Activated gamma-delta T cell treated with anti-CD3 and anti-CD28 coated beads, Interleukin-2, amount 50 U/mL, for 16 hours (primary cell): Measurements from ENCODE around the gene RRBP1.
A peak's percentile ranks its signal among the peaks of the same experiment; 100 is the strongest.

Source experiments
- DNase-seq: peaks from one replicate; pipeline ENCODE4 v3.0.0-alpha.2; 2020; ENCODE audit warnings: low read depth

Gene RRBP1

GRCh38 chr20:17579369-17580039 is 102.5 kb downstream of the RRBP1 start:
- no peak for DNase-seq

- no peak for DNase-seq
Observed at GRCh38 chr20:17576215-17576614, 105.8 kb downstream of the RRBP1 start.

GRCh38 chr20:17573463-17573862 is 108.6 kb downstream of the RRBP1 start:
- DNase-seq: no peak

- DNase-seq: no peak
Observed at GRCh38 chr20:17572034-17572638, 109.9 kb downstream of the RRBP1 start.

- DNase-seq: no peak
Observed at GRCh38 chr20:17571153-17571527, 110.9 kb downstream of the RRBP1 start.

- no peak for DNase-seq
Observed at GRCh38 chr20:17570347-17571152, 111.5 kb downstream of the RRBP1 start.

GRCh38 chr20:17569616-17570346 is 112.3 kb downstream of the RRBP1 start, which contains the start of gene DSTN:
DSTN (plus strand) TSS chr20:17570075; CDS start chr20:17570209, 134 bp downstream.
- DNase-seq: peak; percentile 73

- no peak for DNase-seq
Observed at GRCh38 chr20:17568972-17569521, 113.0 kb downstream of the RRBP1 start.

GRCh38 chr20:17568045-17568788 is 113.8 kb downstream of the RRBP1 start:
- DNase-seq: no peak

GRCh38 chr20:17566345-17566744 is 115.7 kb downstream of the RRBP1 start:
- DNase-seq: no peak

GRCh38 chr20:17565169-17565845 is 116.7 kb downstream of the RRBP1 start:
- DNase-seq: no peak
